ENCODE data around the gene VWF.

Gene VWF

DNA sequence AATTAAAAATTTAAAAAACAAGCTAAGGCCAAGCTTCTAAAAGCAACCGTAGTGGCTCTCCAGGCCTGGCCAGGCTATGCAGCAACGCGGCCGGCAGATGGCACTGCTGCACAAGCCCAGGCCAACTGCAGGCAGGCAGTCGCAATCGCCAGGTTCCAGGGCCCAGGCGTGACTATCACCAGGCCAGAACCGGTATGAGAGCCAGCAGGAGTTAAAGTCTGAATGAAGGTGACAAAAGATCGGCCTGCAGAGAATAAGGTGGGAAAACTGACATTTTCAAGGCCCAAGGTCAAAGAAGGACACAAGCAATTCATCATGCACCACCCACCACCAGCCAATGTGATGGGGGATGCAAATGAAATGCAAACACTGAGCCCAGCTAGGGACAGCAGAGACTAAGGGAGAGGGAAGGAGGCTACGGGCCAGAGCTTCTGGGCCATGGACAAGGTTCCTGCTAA is 135.8 kb downstream of the VWF start:
- DNase-seq (ENCODE audit: low read depth): peak; percentile 18
- TF ChIP-seq, protein P1, sequence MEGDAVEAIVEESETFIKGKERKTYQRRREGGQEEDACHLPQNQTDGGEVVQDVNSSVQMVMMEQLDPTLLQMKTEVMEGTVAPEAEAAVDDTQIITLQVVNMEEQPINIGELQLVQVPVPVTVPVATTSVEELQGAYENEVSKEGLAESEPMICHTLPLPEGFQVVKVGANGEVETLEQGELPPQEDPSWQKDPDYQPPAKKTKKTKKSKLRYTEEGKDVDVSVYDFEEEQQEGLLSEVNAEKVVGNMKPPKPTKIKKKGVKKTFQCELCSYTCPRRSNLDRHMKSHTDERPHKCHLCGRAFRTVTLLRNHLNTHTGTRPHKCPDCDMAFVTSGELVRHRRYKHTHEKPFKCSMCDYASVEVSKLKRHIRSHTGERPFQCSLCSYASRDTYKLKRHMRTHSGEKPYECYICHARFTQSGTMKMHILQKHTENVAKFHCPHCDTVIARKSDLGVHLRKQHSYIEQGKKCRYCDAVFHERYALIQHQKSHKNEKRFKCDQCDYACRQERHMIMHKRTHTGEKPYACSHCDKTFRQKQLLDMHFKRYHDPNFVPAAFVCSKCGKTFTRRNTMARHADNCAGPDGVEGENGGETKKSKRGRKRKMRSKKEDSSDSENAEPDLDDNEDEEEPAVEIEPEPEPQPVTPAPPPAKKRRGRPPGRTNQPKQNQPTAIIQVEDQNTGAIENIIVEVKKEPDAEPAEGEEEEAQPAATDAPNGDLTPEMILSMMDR (IDR thresholded peaks at IDR 0.05; ENCODE audit: control insufficient read depth, insufficient read depth, low read depth, low read length, missing control alignments): peak; percentile 98
- H3K4me3 ChIP-seq (ENCODE audit: control insufficient read depth, low read depth, low read length): no peak overlapping the region

DNA sequence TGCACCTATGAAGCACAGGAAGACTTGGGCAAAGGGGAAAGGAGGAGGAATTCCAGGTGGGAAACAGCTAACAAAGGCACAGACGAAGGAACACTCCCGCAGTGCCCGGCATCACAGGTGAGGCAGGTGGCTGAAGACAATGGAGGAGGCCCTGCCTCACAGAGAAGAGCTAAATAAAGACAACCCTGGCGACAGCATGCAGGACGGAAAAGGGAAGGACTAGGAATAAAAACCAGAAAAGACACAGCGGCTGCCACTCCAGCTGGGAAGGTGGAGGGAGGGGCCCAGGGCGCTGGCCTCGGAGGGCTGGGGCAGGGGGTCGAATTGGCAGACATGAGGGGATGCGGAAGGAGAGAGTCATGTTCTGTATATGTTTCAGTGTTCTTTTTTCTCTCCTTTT is 136.4 kb downstream of the VWF start:
- TF ChIP-seq, protein P1 (IDR thresholded peaks at IDR 0.05; ENCODE audit: control insufficient read depth, insufficient read depth, low read depth, low read length, missing control alignments): no peak
- H3K4me3 ChIP-seq (ENCODE audit: control insufficient read depth, low read depth, low read length): no peak overlapping the region
- no peak for DNase-seq (ENCODE audit: low read depth)

DNA sequence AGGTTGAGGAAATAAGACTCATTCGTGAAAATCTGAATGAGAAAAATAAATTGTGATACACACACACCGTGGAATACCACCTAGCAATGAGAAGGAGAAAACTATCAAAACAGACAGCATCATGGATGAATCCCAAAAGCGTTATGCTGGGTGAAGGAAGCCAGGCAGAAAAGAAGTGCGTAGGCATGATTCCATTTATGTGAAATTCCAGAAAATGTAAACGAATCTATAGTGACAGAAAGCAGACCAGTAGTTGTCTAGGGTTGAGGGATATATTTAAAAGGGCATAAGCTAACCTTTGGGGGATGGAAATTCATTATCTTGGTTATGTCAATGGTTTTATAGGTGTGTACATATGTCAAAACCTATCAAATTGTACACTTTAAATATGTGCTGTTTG is 136.9 kb downstream of the VWF start:
- TF ChIP-seq, protein P1 (IDR thresholded peaks at IDR 0.05; ENCODE audit: control insufficient read depth, insufficient read depth, low read depth, low read length, missing control alignments): no peak
- H3K4me3 ChIP-seq (ENCODE audit: control insufficient read depth, low read depth, low read length): no peak overlapping the region
- no peak for DNase-seq (ENCODE audit: low read depth)

DNA sequence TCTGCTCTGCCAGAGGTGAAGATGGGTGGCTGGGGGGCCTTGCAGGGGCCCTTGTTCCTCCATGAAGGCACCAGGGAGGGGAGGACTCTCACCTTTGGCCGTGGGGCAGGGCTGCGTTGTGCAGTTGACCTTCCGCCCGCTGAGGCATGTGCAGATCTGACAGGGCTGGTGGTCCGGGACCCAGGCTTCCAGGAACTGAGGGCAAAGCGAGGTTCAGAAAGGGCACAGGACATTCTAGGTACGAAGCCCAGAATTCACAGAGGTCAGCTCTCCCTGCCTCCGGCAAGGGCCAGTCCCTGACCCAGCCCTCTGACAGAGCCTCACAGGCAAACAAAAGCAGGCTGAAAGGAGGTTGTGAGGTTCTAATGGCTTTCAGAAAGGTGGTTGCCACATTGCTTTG is 139.0 kb downstream of the VWF start:
- no peak overlapping the region for H3K4me3 ChIP-seq (ENCODE audit: control insufficient read depth, low read depth, low read length)
- DNase-seq (ENCODE audit: low read depth): no peak
- TF ChIP-seq, protein P1 (IDR thresholded peaks at IDR 0.05; ENCODE audit: control insufficient read depth, insufficient read depth, low read depth, low read length, missing control alignments): no peak

DNA sequence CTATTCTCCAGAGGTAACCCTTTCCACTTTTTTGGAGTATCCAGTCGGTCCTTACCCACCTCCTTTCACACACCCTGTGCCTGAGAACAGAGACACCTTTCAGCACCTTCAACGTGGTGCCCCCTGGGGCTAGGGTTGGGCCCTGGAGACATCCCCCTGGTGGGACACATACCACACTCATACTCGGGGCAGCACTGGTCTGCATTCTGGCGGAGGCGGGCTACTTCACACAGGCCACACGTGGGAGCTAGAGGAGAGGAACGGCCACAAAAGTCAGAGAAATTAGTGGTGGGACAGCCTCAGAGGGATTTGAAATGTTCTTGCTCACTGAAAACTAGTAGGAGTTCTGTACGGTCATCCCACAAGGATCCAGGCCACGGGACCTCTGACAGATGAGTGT is 139.6 kb downstream of the VWF start:
- TF ChIP-seq, protein P1 (IDR thresholded peaks at IDR 0.05; ENCODE audit: control insufficient read depth, insufficient read depth, low read depth, low read length, missing control alignments): no peak
- no peak for DNase-seq (ENCODE audit: low read depth)
- no peak overlapping the region for H3K4me3 ChIP-seq (ENCODE audit: control insufficient read depth, low read depth, low read length)

DNA sequence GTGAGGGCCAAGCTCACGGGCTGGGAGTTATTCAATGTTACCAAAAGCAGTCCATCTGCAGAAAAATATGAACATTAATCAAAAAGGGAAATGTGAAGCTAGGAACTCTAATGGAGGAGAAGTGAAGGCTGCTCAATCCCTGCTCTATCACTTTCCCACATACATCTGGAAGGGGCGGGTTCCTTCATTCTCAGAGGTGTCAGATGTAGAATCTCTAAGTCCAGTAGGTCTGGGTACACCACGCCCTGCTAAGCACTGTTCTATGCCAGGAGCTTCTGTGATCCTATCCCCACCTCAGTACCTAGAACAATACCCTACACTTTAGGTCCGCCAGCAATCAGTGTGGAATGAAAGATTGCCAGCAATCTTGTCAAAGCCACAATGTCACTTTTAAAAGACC is 142.4 kb downstream of the VWF start:
- TF ChIP-seq, protein P1 (IDR thresholded peaks at IDR 0.05; ENCODE audit: control insufficient read depth, insufficient read depth, low read depth, low read length, missing control alignments): no peak
- no peak for DNase-seq (ENCODE audit: low read depth)
- no peak overlapping the region for H3K4me3 ChIP-seq (ENCODE audit: control insufficient read depth, low read depth, low read length)

DNA sequence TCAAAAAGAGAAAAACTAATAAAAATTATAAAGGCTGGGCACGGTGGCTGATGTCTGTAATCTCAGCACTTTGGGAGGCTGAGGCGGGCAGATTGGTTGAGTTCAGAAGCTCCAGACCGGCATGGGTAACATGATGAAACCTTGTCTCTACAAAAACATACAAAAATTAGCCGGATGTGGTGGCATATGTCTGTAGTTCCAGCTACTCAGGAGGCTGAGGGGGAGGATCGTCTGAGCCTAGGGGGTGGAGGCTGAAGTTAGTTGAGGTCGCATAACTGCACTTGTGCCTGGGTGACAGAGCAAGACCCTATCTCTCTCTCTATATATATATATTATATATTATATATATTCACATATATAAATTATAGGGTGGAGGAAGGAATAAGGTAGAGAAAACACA is 146.9 kb downstream of the VWF start:
- TF ChIP-seq, protein P1 (IDR thresholded peaks at IDR 0.05; ENCODE audit: control insufficient read depth, insufficient read depth, low read depth, low read length, missing control alignments): no peak
- no peak for DNase-seq (ENCODE audit: low read depth)
- H3K4me3 ChIP-seq (ENCODE audit: control insufficient read depth, low read depth, low read length): no peak overlapping the region
